ENCODE results near the gene SFRP2.

Gene SFRP2

GRCh38 chr4:153745651-153746050, 43.2 kb downstream of the SFRP2 start:
- H3K36me3 Mint-ChIP-seq (ENCODE audit: low read depth) = peaks cover under 1% of the 10 kb centered on the region
- ATAC-seq = no peak

GRCh38 chr4:153741541-153741940, 47.3 kb downstream of the SFRP2 start:
- DNase-seq (no peak), ATAC-seq (no peak)
- no peak overlapping the region for H3K4me3 Mint-ChIP-seq
- no peaks in the 10 kb centered on the region for H3K4me1 Mint-ChIP-seq
- H3K27ac Mint-ChIP-seq = no peak overlapping the region
- peaks cover 5% of the 10 kb centered on the region for H3K9me3 Mint-ChIP-seq
- peaks cover 10% of the 10 kb centered on the region for H3K27me3 Mint-ChIP-seq
- H3K36me3 Mint-ChIP-seq (ENCODE audit: low read depth) = peaks cover 2% of the 10 kb centered on the region

More at GRCh38 chr4:153745651-153746050, 43.2 kb downstream of the SFRP2 start:
- Mint-ChIP-seq H3K4me1 (peaks cover 3% of the 10 kb centered on the region), H3K4me3 (no peak overlapping the region), H3K9me3 (peaks cover 1% of the 10 kb centered on the region), H3K27me3 (peaks cover 10% of the 10 kb centered on the region), H3K27ac (no peak overlapping the region)
- DNase-seq = no peak

- Mint-ChIP-seq H3K36me3 (ENCODE audit: low read depth) (peaks cover 2% of the 10 kb centered on the region), H3K9me3 (peaks cover 5% of the 10 kb centered on the region), H3K4me1 (peaks cover 15% of the 10 kb centered on the region), H3K4me3 (no peak overlapping the region), H3K27me3 (peaks cover 5% of the 10 kb centered on the region), H3K27ac (no peak overlapping the region)
- no peak for ATAC-seq
- DNase-seq = no peak
Observed at GRCh38 chr4:153735906-153736461, 52.9 kb downstream of the SFRP2 start.

GRCh38 chr4:153733751-153734448, 55.0 kb downstream of the SFRP2 start:
- no peak overlapping the region for H3K27ac Mint-ChIP-seq
- DNase-seq (no peak), ATAC-seq (peak; percentile 43)
- H3K4me3 Mint-ChIP-seq = no peak overlapping the region
- no peaks in the 10 kb centered on the region for H3K36me3 Mint-ChIP-seq (ENCODE audit: low read depth)
- H3K27me3 Mint-ChIP-seq = peaks cover 3% of the 10 kb centered on the region
- H3K4me1 Mint-ChIP-seq = peaks cover 15% of the 10 kb centered on the region
- no peaks in the 10 kb centered on the region for H3K9me3 Mint-ChIP-seq

- peaks cover 1% of the 10 kb centered on the region for H3K27me3 Mint-ChIP-seq
- no peaks in the 10 kb centered on the region for H3K9me3 Mint-ChIP-seq
- ATAC-seq (no peak), DNase-seq (no peak)
- H3K36me3 Mint-ChIP-seq (ENCODE audit: low read depth) = no peaks in the 10 kb centered on the region
- H3K27ac Mint-ChIP-seq = no peak overlapping the region
- peaks cover 19% of the 10 kb centered on the region for H3K4me1 Mint-ChIP-seq
- H3K4me3 Mint-ChIP-seq = no peak overlapping the region
Observed at GRCh38 chr4:153731239-153731638, 57.6 kb downstream of the SFRP2 start.

Data from activated naive CD8-positive, alpha-beta T cell treated with anti-CD3 and anti-CD28 coated beads, Interleukin-2, amount 50 U/mL, for 24 hours (primary cell).